Esophagus squamous epithelium (tissue), 5 donors: ENCODE results near the gene GANAB. TPM values are rescaled to one million over a fixed set of nuclear protein-coding genes. Genes with fewer than 3 reads are reported as not detected.
"Not testable (repeated sequence)": the region's sequence is repeated elsewhere in the genome, so short reads cannot be mapped to it uniquely, and the experiment has no call there.

ENCODE experiments used
- DNase-seq: peaks from one replicate; lab custom pipeline; 2025; lab: John Stamatoyannopoulos, UW
- H3K27ac ChIP-seq, 4 donors: fragments of 200-600 bp; sonication (generic); one replicate each; pipeline ENCODE4 v1.5.1; 2016 to 2019; ENCODE audit warnings: mild to moderate bottlenecking in 1 of 4
- H3K27me3 ChIP-seq, 4 donors: fragments of 200-600 bp; sonication (generic); 1 replicate in 3 of 4; 2 replicates in 1 of 4; pipeline versions ENCODE4 v1.5.1 to v1.6.0; 2017 to 2021; ENCODE audit warnings: antibody characterized with exemption in 1 of 4
- H3K36me3 ChIP-seq, 3 donors: fragments of 200-600 bp; sonication (generic); one replicate each; pipeline ENCODE4 v1.5.1; 2016 to 2019
- H3K4me1 ChIP-seq, 3 donors: fragments of 200-600 bp; sonication (generic); one replicate each; pipeline ENCODE4 v1.5.1; 2017 to 2019
- H3K4me3 ChIP-seq, 4 donors: fragments of 200-600 bp; sonication (generic); 1 replicate in 3 of 4; 2 replicates in 1 of 4; pipeline ENCODE4 v1.5.1; 2016 to 2019; ENCODE audit warnings: mild to moderate bottlenecking in 2 of 4, moderate library complexity in 1 of 4
- H3K9me3 ChIP-seq, 3 donors: fragments of 200-600 bp; sonication (generic); one replicate each; pipeline ENCODE4 v1.5.1; 2016 to 2019
- CTCF ChIP-seq, 6 experiments: fragments of 450-650 bp in 4 of 6; fragments of 200-600 bp in 2 of 6; sonication (generic) in 2 of 6; IDR thresholded peaks; one replicate each; pipeline ENCODE4 v1.5.1; 2016 to 2019; ENCODE audit warnings: antibody characterized with exemption in 6 of 6, mild to moderate bottlenecking in 4 of 6, moderate library complexity in 4 of 6
- POLR2A ChIP-seq, 4 donors: fragments of 450-650 bp; IDR thresholded peaks; one replicate each; pipeline ENCODE4 v1.6.1; 2017; ENCODE audit warnings: antibody characterized with exemption in 4 of 4, mild to moderate bottlenecking in 4 of 4, moderate library complexity in 3 of 4
- WGBS, 2 donors: methylation state at CpG; one replicate each; pipeline ENCODE4 v1.1.5; 2018; 5-methylcytosine and 5-hydroxymethylcytosine counted together
- intact Hi-C: fragments of 100-400 bp; cut with DNase I; formaldehyde crosslinking; loops from one replicate; pipeline ENCODE4 v1.15.0; 2022
- total RNA-seq, 4 donors: library from RNA; depleted of rRNA; stranded (reverse); fragments of >200 nt; gene quantifications; one replicate each; pipeline ENCODE4 v1.1.0, GENCODE V29; 2016
- donor health status: DM: yes; HTN: yes; CAD: no.

The GANAB gene
- total RNA-seq, 4 donors from 2014 or later = 90.8 to 97.2 (median 95.0) TPM

GRCh38 chr11:62664405-62665074 lies 18.1 kb upstream of the GANAB start:
- Histone ChIP-seq H3K27me3 (no peaks in the 10 kb centered on the region), H3K4me3 (peak overlapping the region; percentile 78 to 94 (median 83)), H3K27ac (peak overlapping the region; percentile 91 to 97 (median 95)), H3K9me3 (no peaks in the 10 kb centered on the region), H3K4me1 (peaks cover 17 to 49% (median 29%) of the 10 kb centered on the region in 3 donors), H3K36me3 (peaks cover 0 to 44% (median 10%) of the 10 kb centered on the region in 3 donors)
- intact Hi-C loops = no loop called here
- 0 to 2% methylated on average over 4 to 17 of the region's 36 CpGs for WGBS, 2 donors
- TF ChIP-seq CTCF (IDR thresholded peaks at IDR 0.05) = no peak
- no peak for DNase-seq

- H3K9me3 ChIP-seq = no peaks in the 10 kb centered on the region
- H3K4me3 ChIP-seq = no peak overlapping the region
- no peak for DNase-seq
- 65 to 77% methylated on average over 5 of the region's 5 CpGs for WGBS, 2 donors
- no peak for TF ChIP-seq POLR2A (IDR thresholded peaks at IDR 0.05)
- no peak for TF ChIP-seq CTCF (IDR thresholded peaks at IDR 0.05)
- no peaks in the 10 kb centered on the region for H3K27me3 ChIP-seq
- intact Hi-C loops = no loop called here
- H3K27ac ChIP-seq = no peak overlapping the region
- peaks cover 0 to 10% (median 0%) of the 10 kb centered on the region in 3 donors for H3K36me3 ChIP-seq
- peaks cover 6 to 9% (median 7%) of the 10 kb centered on the region in 3 donors for H3K4me1 ChIP-seq
These were observed 10.5 kb upstream of the GANAB start for GRCh38 chr11:62656796-62657429.

- no peaks in the 10 kb centered on the region for H3K9me3 ChIP-seq
- no peak for DNase-seq
- no peak overlapping the region for H3K27ac ChIP-seq
- no peaks in the 10 kb centered on the region for H3K27me3 ChIP-seq
- intact Hi-C loops = no loop called here
- TF ChIP-seq CTCF (IDR thresholded peaks at IDR 0.05) (no peak), POLR2A (IDR thresholded peaks at IDR 0.05) (no peak)
- H3K4me1 ChIP-seq = peaks cover 10 to 21% (median 13%) of the 10 kb centered on the region in 3 donors
- H3K4me3 ChIP-seq = no peak overlapping the region
- 78 to 85% methylated on average over 11 of the region's 11 CpGs for WGBS, 2 donors
- peaks cover 0 to 12% (median 6%) of the 10 kb centered on the region in 3 donors for H3K36me3 ChIP-seq
These were observed 7.9 kb upstream of the GANAB start for GRCh38 chr11:62654297-62654696.

- no peak for DNase-seq
- Histone ChIP-seq H3K36me3 (peaks cover 0 to 31% (median 20%) of the 10 kb centered on the region in 3 donors), H3K4me3 (peak overlapping the region; percentile 65 to 94 (median 87)), H3K27ac (peak overlapping the region; percentile 91 to 98 (median 94)), H3K4me1 (peaks cover 11 to 24% (median 13%) of the 10 kb centered on the region in 3 donors), H3K9me3 (no peaks in the 10 kb centered on the region), H3K27me3 (no peaks in the 10 kb centered on the region)
- TF ChIP-seq CTCF (IDR thresholded peaks at IDR 0.05) (no peak), POLR2A (IDR thresholded peaks at IDR 0.05) (no peak)
- WGBS, 2 donors = 23 to 62% methylated on average over 8 to 12 of the region's 16 CpGs
- intact Hi-C loops = no loop called here
These were observed 6.0 kb upstream of the GANAB start for GRCh38 chr11:62652161-62653006.

GRCh38 chr11:62650283-62650682 lies 3.9 kb upstream of the GANAB start:
- Histone ChIP-seq H3K36me3 (peaks cover 0 to 33% (median 20%) of the 10 kb centered on the region in 3 donors), H3K4me1 (peaks cover 22 to 38% (median 23%) of the 10 kb centered on the region in 3 donors)
- H3K27ac ChIP-seq, intact Hi-C loops, DNase-seq, H3K27me3 ChIP-seq, H3K9me3 ChIP-seq, H3K4me3 ChIP-seq: not testable (repeated sequence)
- WGBS, 2 donors = 95% methylated on average over 9 to 12 of the region's 12 CpGs
